BLaER1 (cell line): Measurements from ENCODE around the gene ACTR3.

ENCODE experiments used
- H3K27ac ChIP-seq: shearing (Covaris generic); formaldehyde crosslinking; 2 replicates; pipeline ENCODE4 v1.8.1; 2022
- H3K27me3 ChIP-seq: shearing (Covaris generic); formaldehyde crosslinking; 2 replicates; pipeline ENCODE4 v1.8.1; 2022
- H3K36me3 ChIP-seq: shearing (Covaris generic); formaldehyde crosslinking; 2 replicates; pipeline ENCODE4 v1.8.1; 2022
- H3K4me1 ChIP-seq: shearing (Covaris generic); formaldehyde crosslinking; 2 replicates; pipeline ENCODE4 v1.8.1; 2022
- H3K4me2 ChIP-seq: shearing (Covaris generic); formaldehyde crosslinking; 2 replicates; pipeline ENCODE4 v1.8.1; 2022
- H3K4me3 ChIP-seq: shearing (Covaris generic); formaldehyde crosslinking; 2 replicates; pipeline ENCODE4 v1.8.1; 2022
- H3K9ac ChIP-seq: shearing (Covaris generic); formaldehyde crosslinking; 2 replicates; pipeline ENCODE4 v1.8.1; 2022
- H3K9me3 ChIP-seq: shearing (Covaris generic); formaldehyde crosslinking; 2 replicates; pipeline ENCODE4 v1.8.1; 2022
- H4K20me1 ChIP-seq: shearing (Covaris generic); formaldehyde crosslinking; 2 replicates; pipeline ENCODE4 v1.8.1; 2022
- Cebpa-rat ChIP-seq: shearing (Covaris generic); IDR thresholded peaks from 2 replicates; pipeline ENCODE4 v1.8.1; 2022

ACTR3 gene

GRCh38 chr2:113962692-113963480 lies 73.0 kb downstream of the ACTR3 start:
- Histone ChIP-seq H3K27ac (no peak overlapping the region), H3K9ac (no peak overlapping the region), H3K4me1 (no peaks in the 10 kb centered on the region), H3K4me2 (no peak overlapping the region), H4K20me1 (no peaks in the 10 kb centered on the region; the same call in 1 of the 2 replicates), H3K9me3 (no peaks in the 10 kb centered on the region), H3K36me3 (peaks cover 6% of the 10 kb centered on the region), H3K27me3 (no peaks in the 10 kb centered on the region), H3K4me3 (no peak overlapping the region)
- no peak for TF ChIP-seq Cebpa-rat

- no peak overlapping the region for H3K27ac ChIP-seq
- no peaks in the 10 kb centered on the region for H3K27me3 ChIP-seq
- H3K4me1 ChIP-seq, result no peaks in the 10 kb centered on the region
- no peak overlapping the region for H3K4me2 ChIP-seq
- no peak overlapping the region for H3K9ac ChIP-seq
- H4K20me1 ChIP-seq, result no peaks in the 10 kb centered on the region; the same call in 1 of the 2 replicates
- H3K9me3 ChIP-seq, result no peaks in the 10 kb centered on the region
- H3K36me3 ChIP-seq, result peaks cover 5% of the 10 kb centered on the region; the same call in 1 of the 2 replicates
- H3K4me3 ChIP-seq, result no peak overlapping the region
- TF ChIP-seq Cebpa-rat, result no peak
These were observed 74.1 kb downstream of the ACTR3 start for GRCh38 chr2:113963965-113964364.

GRCh38 chr2:113964436-113964835 lies 74.5 kb downstream of the ACTR3 start:
- no peak for TF ChIP-seq Cebpa-rat
- H3K4me2 ChIP-seq, result no peak overlapping the region

DNA sequence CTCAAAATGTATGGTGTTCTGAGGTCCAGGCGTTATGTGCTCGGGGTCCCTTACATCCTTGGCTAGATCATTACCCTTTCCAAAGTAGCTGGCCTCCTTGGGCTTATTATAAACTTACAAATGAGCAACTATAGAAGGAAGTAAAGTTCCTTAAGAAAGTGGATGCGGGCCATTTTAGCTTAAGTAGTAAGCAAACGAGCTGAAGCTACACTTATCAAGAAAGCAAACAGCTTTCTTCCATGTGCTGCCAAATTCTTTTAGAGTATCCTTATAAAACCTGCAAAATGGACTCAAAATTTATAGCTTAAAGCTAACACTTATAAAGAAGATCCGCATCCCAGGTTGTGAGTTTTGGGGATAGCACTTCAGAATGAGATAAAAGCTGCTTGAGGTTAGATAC lies 75.3 kb downstream of the ACTR3 start:
- Histone ChIP-seq H3K9ac (no peak overlapping the region), H3K36me3 (peaks cover 5% of the 10 kb centered on the region; the same call in 1 of the 2 replicates), H3K4me1 (no peaks in the 10 kb centered on the region), H3K27ac (no peak overlapping the region), H4K20me1 (no peaks in the 10 kb centered on the region; the same call in 1 of the 2 replicates), H3K9me3 (no peaks in the 10 kb centered on the region), H3K4me3 (no peak overlapping the region), H3K27me3 (no peaks in the 10 kb centered on the region), H3K4me2 (no peak overlapping the region)
- no peak for TF ChIP-seq Cebpa-rat

More at GRCh38 chr2:113964436-113964835, 74.5 kb downstream of the ACTR3 start:
- Histone ChIP-seq H3K4me3 (no peak overlapping the region), H3K4me1 (no peaks in the 10 kb centered on the region), H4K20me1 (no peaks in the 10 kb centered on the region; the same call in 1 of the 2 replicates), H3K27me3 (no peaks in the 10 kb centered on the region), H3K36me3 (peaks cover 5% of the 10 kb centered on the region; the same call in 1 of the 2 replicates), H3K9ac (no peak overlapping the region), H3K27ac (no peak overlapping the region), H3K9me3 (no peaks in the 10 kb centered on the region)

- H3K4me1 ChIP-seq, result no peaks in the 10 kb centered on the region
- H3K4me2 ChIP-seq, result no peak overlapping the region
- TF ChIP-seq Cebpa-rat, result no peak
- no peak overlapping the region for H3K27ac ChIP-seq
- peaks cover 2% of the 10 kb centered on the region; the same call in 1 of the 2 replicates for H3K36me3 ChIP-seq
- H3K9ac ChIP-seq, result no peak overlapping the region
- H3K9me3 ChIP-seq, result no peaks in the 10 kb centered on the region
- no peaks in the 10 kb centered on the region; the same call in 1 of the 2 replicates for H4K20me1 ChIP-seq
- no peak overlapping the region for H3K4me3 ChIP-seq
- H3K27me3 ChIP-seq, result no peaks in the 10 kb centered on the region
These were observed 75.8 kb downstream of the ACTR3 start for GRCh38 chr2:113965644-113966043.

GRCh38 chr2:113966171-113966570 lies 76.3 kb downstream of the ACTR3 start:
- H4K20me1 ChIP-seq, result no peaks in the 10 kb centered on the region; the same call in 1 of the 2 replicates
- no peak overlapping the region for H3K4me2 ChIP-seq
- H3K9me3 ChIP-seq, result no peaks in the 10 kb centered on the region
- H3K36me3 ChIP-seq, result no peaks in the 10 kb centered on the region
- no peak for TF ChIP-seq Cebpa-rat
- no peaks in the 10 kb centered on the region for H3K4me1 ChIP-seq
- H3K9ac ChIP-seq, result no peak overlapping the region
- H3K4me3 ChIP-seq, result no peak overlapping the region
- H3K27me3 ChIP-seq, result no peaks in the 10 kb centered on the region
- no peak overlapping the region for H3K27ac ChIP-seq

GRCh38 chr2:113966832-113967231 lies 76.9 kb downstream of the ACTR3 start:
- Histone ChIP-seq H3K27me3 (no peaks in the 10 kb centered on the region), H3K36me3 (no peaks in the 10 kb centered on the region), H3K9me3 (no peaks in the 10 kb centered on the region), H4K20me1 (no peaks in the 10 kb centered on the region; the same call in 1 of the 2 replicates), H3K27ac (no peak overlapping the region), H3K4me2 (no peak overlapping the region), H3K9ac (no peak overlapping the region), H3K4me1 (no peaks in the 10 kb centered on the region), H3K4me3 (no peak overlapping the region)
- TF ChIP-seq Cebpa-rat, result no peak

GRCh38 chr2:113967272-113967671 lies 77.4 kb downstream of the ACTR3 start:
- no peak overlapping the region for H3K4me2 ChIP-seq
- H3K27me3 ChIP-seq, result no peaks in the 10 kb centered on the region
- H3K9me3 ChIP-seq, result no peaks in the 10 kb centered on the region
- H3K27ac ChIP-seq, result no peak overlapping the region
- no peaks in the 10 kb centered on the region for H3K4me1 ChIP-seq
- no peaks in the 10 kb centered on the region for H3K36me3 ChIP-seq
- no peak overlapping the region for H3K4me3 ChIP-seq
- H4K20me1 ChIP-seq, result no peaks in the 10 kb centered on the region; the same call in 1 of the 2 replicates
- no peak overlapping the region for H3K9ac ChIP-seq
- no peak for TF ChIP-seq Cebpa-rat

- H3K9ac ChIP-seq, result no peak overlapping the region
- no peak for TF ChIP-seq Cebpa-rat
- H3K27ac ChIP-seq, result no peak overlapping the region
- no peak overlapping the region for H3K4me2 ChIP-seq
- H3K27me3 ChIP-seq, result no peaks in the 10 kb centered on the region
- no peak overlapping the region for H3K4me3 ChIP-seq
- peaks cover 17% of the 10 kb centered on the region for H3K4me1 ChIP-seq
- no peaks in the 10 kb centered on the region for H3K9me3 ChIP-seq
- H4K20me1 ChIP-seq, result no peaks in the 10 kb centered on the region
- H3K36me3 ChIP-seq, result no peaks in the 10 kb centered on the region
These were observed 82.9 kb downstream of the ACTR3 start for GRCh38 chr2:113972766-113973165.

DNA sequence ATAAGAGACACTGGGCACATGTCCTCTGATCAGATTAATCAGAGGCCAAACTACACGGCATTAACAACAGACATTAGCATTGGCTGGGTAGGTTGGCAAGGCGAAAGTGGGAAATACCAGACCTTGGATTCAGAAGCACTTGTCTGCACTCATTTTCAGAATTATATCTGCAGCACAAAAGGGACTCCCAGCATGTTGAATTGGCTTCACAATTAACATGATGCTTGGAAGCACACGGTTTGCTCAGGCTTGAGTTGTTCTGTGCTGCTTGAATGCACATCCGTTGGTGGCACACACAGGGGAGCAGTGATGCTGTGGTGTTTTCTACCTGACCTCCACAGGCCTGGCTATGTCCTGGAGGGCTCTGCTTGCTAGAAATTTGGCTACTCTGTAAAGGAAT lies 83.9 kb downstream of the ACTR3 start:
- no peak for TF ChIP-seq Cebpa-rat
- H3K36me3 ChIP-seq, result no peaks in the 10 kb centered on the region
- H3K9ac ChIP-seq, result no peak overlapping the region

More for the DNA sequence above, 83.9 kb downstream of the ACTR3 start:
- H3K4me1 ChIP-seq, result peaks cover 17% of the 10 kb centered on the region
- H4K20me1 ChIP-seq, result no peaks in the 10 kb centered on the region
- no peaks in the 10 kb centered on the region for H3K27me3 ChIP-seq
- no peak overlapping the region for H3K4me3 ChIP-seq
- H3K27ac ChIP-seq, result no peak overlapping the region
- no peak overlapping the region for H3K4me2 ChIP-seq
- no peaks in the 10 kb centered on the region; the same call in 1 of the 2 replicates for H3K9me3 ChIP-seq
